ENCODE results near the gene ALB. TPM values are rescaled to one million over a fixed set of nuclear protein-coding genes. Genes with fewer than 3 reads are reported as not detected.

The ALB gene
- total RNA-seq, 3 donors from 2014 or later, result 8.2 TPM; not detected in 2

DNA sequence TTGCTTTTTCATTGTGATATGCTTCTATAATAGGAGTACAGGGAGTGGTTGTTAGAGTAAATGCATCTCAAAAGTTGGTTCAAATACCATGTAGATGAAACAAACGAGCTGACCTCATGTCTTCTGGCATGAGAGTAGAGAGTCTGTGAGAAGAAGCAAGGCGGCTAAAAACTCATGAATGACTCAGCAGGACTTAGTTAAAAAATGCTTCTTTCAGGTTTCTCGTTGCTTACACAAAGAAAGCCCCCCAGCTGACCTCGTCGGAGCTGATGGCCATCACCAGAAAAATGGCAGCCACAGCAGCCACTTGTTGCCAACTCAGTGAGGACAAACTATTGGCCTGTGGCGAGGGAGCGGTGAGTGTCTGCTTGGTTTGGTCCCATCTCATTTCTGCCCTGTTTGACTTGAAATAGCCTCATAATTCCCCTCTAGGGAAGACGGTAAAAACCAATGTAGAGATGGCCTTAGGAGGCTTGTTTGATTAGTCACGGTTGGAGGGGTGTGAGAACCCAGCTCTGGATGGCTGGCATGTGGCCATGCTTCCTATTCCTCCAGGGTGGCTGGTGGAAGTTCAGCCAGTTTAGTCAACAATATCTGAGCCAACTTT lies 46.4 kb downstream of the ALB start:
- no peaks in the 10 kb centered on the region for H3K4me1 ChIP-seq (ENCODE audit: low read depth)
- peak in 1 of 3 donors; percentile 38 for DNase-seq
- H3K9me3 ChIP-seq, result no peaks in the 10 kb centered on the region
- ATAC-seq, result no peak
- H3K36me3 ChIP-seq (ENCODE audit: low read depth), result no peaks in the 10 kb centered on the region
- intact Hi-C loops (cut with DNase I, micrococcal nuclease), result no loop called here
- H3K4me3 ChIP-seq, result no peak overlapping the region
- no peak for TF ChIP-seq CTCF (IDR thresholded peaks at IDR 0.05)

- H3K36me3 ChIP-seq (ENCODE audit: low read depth), result no peaks in the 10 kb centered on the region
- H3K4me3 ChIP-seq, result no peak overlapping the region
- no peaks in the 10 kb centered on the region for H3K4me1 ChIP-seq (ENCODE audit: low read depth)
- TF ChIP-seq CTCF (IDR thresholded peaks at IDR 0.05), result no peak
- no peaks in the 10 kb centered on the region for H3K9me3 ChIP-seq
- intact Hi-C loops (cut with DNase I, micrococcal nuclease), result no loop called here
- ATAC-seq (no peak), DNase-seq (no peak)
These were observed 47.3 kb downstream of the ALB start for GRCh38 chr4:73451404-73451803.

DNA sequence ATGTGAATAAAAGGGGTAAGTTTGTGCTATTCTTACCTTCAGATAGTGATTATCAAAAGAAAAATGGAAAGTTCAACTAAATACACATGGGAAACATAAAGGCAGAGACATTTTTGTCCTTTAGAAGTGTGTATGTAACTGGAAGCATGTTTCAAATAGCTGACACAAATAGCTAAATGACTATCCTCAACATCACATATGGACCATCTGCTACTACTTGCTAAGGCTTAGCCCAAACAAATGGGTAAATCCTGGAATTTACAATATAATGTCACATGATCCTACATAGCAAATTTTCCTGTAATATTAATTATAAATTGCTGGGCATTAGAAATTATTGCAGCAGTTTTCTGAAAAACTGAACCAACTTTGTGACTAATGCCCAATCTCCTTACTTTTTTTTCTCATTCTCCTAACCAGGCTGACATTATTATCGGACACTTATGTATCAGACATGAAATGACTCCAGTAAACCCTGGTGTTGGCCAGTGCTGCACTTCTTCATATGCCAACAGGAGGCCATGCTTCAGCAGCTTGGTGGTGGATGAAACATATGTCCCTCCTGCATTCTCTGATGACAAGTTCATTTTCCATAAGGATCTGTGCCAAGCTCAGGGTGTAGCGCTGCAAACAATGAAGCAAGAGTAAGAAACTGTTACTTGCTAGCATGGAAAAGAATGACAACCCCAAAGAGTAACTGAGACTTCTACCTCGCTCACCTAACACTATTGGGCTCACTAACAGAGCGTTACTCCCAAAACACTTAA lies 48.1 kb downstream of the ALB start:
- no peak for ATAC-seq
- intact Hi-C loops (cut with DNase I, micrococcal nuclease), result no loop called here
- DNase-seq, result no peak

DNA sequence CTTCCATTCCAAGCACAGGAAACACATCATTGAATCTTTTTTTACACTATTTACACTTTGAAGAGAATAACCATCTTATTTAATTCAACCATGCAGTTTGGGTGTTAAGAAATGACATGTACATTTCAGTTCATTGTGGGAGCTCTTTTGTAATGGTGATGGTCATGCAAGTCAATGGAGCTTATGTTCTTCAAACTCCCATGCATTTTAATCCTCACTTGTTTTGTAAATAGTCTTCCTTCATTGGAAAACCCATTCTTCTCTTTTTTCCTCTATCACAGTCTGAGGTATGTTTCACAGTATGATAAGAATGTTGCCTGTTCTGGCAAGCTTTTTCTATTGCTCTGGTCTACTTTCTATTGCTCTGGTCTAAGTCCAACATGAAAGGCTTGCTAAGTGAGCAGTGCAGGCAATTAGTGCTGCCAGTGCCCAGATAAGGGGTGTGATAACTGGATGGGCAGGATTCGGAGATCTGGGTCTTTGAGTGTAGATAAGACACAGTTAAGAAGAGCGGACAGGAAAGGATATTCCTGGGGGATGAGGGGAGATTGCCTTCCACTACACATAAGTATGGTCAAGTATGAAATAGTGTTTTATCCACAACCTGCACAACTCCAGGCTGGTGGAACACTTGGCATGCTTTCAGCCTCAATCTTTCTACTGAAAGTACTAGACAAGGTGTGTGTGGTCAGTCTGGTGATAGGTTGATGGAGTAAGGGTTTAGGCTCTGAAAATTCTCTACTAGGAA lies 49.0 kb downstream of the ALB start:
- DNase-seq (peak in 2 of 3 donors; percentile 31 to 67), ATAC-seq (peak; percentile 99)
- no peaks in the 10 kb centered on the region for H3K4me1 ChIP-seq (ENCODE audit: low read depth)
- no peaks in the 10 kb centered on the region for H3K9me3 ChIP-seq
- no peaks in the 10 kb centered on the region for H3K36me3 ChIP-seq (ENCODE audit: low read depth)
- TF ChIP-seq CTCF (IDR thresholded peaks at IDR 0.05), result no peak
- no peak overlapping the region for H3K4me3 ChIP-seq
- intact Hi-C loops (cut with DNase I, micrococcal nuclease), result no loop called here

More for the DNA sequence above, 48.1 kb downstream of the ALB start:
- no peak overlapping the region for H3K4me3 ChIP-seq
- no peaks in the 10 kb centered on the region for H3K9me3 ChIP-seq
- no peaks in the 10 kb centered on the region for H3K4me1 ChIP-seq (ENCODE audit: low read depth)
- no peak for TF ChIP-seq CTCF (IDR thresholded peaks at IDR 0.05)
- H3K36me3 ChIP-seq (ENCODE audit: low read depth), result no peaks in the 10 kb centered on the region

- Histone ChIP-seq H3K36me3 (ENCODE audit: low read depth) (no peaks in the 10 kb centered on the region), H3K4me1 (ENCODE audit: low read depth) (no peaks in the 10 kb centered on the region), H3K4me3 (no peak overlapping the region), H3K9me3 (no peaks in the 10 kb centered on the region)
- no peak for DNase-seq
- ATAC-seq, result no peak
- TF ChIP-seq CTCF (IDR thresholded peaks at IDR 0.05), result no peak
- intact Hi-C loops (cut with DNase I, micrococcal nuclease), result no loop called here
These were observed 49.6 kb downstream of the ALB start for GRCh38 chr4:73453701-73454005.
